PC-3 (cell line): ENCODE measurements around the gene CNN3.

ENCODE experiments used
- EZH2phosphoT487 ChIP-seq: fragments of 300-600 bp; sonication (generic); IDR thresholded peaks from 2 replicates; pipeline ENCODE4 v1.6.1; 2018; ENCODE audit warnings: mild to moderate bottlenecking, antibody characterized with exemption, low read length, borderline replicate concordance
- TF ChIP-seq, protein P1 (sequence below): fragments of 300-600 bp; sonication (generic); conservative IDR thresholded peaks from 2 replicates; pipeline ENCODE4 v1.5.1; 2017; ENCODE audit warnings: antibody characterized with exemption, low read depth, mild to moderate bottlenecking, low read length

GRCh38 chr1:94974824-94975223, 47.9 kb upstream of the CNN3 start:
- TF ChIP-seq, protein P1, sequence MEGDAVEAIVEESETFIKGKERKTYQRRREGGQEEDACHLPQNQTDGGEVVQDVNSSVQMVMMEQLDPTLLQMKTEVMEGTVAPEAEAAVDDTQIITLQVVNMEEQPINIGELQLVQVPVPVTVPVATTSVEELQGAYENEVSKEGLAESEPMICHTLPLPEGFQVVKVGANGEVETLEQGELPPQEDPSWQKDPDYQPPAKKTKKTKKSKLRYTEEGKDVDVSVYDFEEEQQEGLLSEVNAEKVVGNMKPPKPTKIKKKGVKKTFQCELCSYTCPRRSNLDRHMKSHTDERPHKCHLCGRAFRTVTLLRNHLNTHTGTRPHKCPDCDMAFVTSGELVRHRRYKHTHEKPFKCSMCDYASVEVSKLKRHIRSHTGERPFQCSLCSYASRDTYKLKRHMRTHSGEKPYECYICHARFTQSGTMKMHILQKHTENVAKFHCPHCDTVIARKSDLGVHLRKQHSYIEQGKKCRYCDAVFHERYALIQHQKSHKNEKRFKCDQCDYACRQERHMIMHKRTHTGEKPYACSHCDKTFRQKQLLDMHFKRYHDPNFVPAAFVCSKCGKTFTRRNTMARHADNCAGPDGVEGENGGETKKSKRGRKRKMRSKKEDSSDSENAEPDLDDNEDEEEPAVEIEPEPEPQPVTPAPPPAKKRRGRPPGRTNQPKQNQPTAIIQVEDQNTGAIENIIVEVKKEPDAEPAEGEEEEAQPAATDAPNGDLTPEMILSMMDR = no peak
- TF ChIP-seq EZH2phosphoT487 = no peak
